ENCODE results near the gene DEUP1. TPM values are rescaled to one million over a fixed set of nuclear protein-coding genes. Genes with fewer than 3 reads are reported as not detected.

DEUP1 gene
- total RNA-seq, 2 experiments from 2014 or later: not detected

GRCh38 chr11:93474123-93474522 lies 143.6 kb downstream of the DEUP1 start:
- POLR2A ChIA-PET: no interaction called here
- CTCF ChIA-PET: no interaction called here

GRCh38 chr11:93476796-93477195 lies 146.3 kb downstream of the DEUP1 start:
- CTCF ChIA-PET: no interaction called here
- POLR2A ChIA-PET: no interaction called here

GRCh38 chr11:93477684-93478234 lies 147.2 kb downstream of the DEUP1 start:
- CTCF ChIA-PET: no interaction called here
- POLR2A ChIA-PET: no interaction called here

- CTCF ChIA-PET: no interaction called here
- POLR2A ChIA-PET: no interaction called here
These were observed 148.3 kb downstream of the DEUP1 start for GRCh38 chr11:93478841-93479240.

- ChIA-PET CTCF (no interaction called here), POLR2A (no interaction called here)
These were observed 149.7 kb downstream of the DEUP1 start for GRCh38 chr11:93480256-93480655.

- ChIA-PET CTCF (no interaction called here), POLR2A (no interaction called here)
These were observed 150.2 kb downstream of the DEUP1 start for GRCh38 chr11:93480756-93481155.

- ChIA-PET POLR2A (no interaction called here), CTCF (no interaction called here)
These were observed 150.7 kb downstream of the DEUP1 start for GRCh38 chr11:93481279-93481678.

- CTCF ChIA-PET: no interaction called here
- POLR2A ChIA-PET: no interaction called here
These were observed 151.2 kb downstream of the DEUP1 start for GRCh38 chr11:93481696-93482095.

GRCh38 chr11:93482556-93482955 lies 152.0 kb downstream of the DEUP1 start:
- ChIA-PET POLR2A (no interaction called here), CTCF (no interaction called here)

- ChIA-PET POLR2A (no interaction called here), CTCF (no interaction called here)
These were observed 154.2 kb downstream of the DEUP1 start for GRCh38 chr11:93484716-93485115.

- ChIA-PET POLR2A (no interaction called here), CTCF (interaction anchor here (0.7 kb wide), 1 partner anchor 38 kb away, joined by 4 read pairs; no protein-coding TSS in a partner anchor)
These were observed 155.4 kb downstream of the DEUP1 start for GRCh38 chr11:93485983-93486382.

GRCh38 chr11:93487032-93487483 lies 156.5 kb downstream of the DEUP1 start:
- CTCF ChIA-PET: no interaction called here
- POLR2A ChIA-PET: no interaction called here

Other genes with a start within 250 kb of the DEUP1 start
- 10 to 100 TPM; 12.7 to 13.8 TPM for gene SLC36A4, start 132.8 kb upstream of the DEUP1 start, total RNA-seq
- 10 to 100 TPM; 13.5 to 13.8 TPM for gene SMCO4, start 212.6 kb downstream of the DEUP1 start, total RNA-seq